Measurements from ENCODE around the gene ZBTB47.

The ZBTB47 gene

GRCh38 chr3:42686832-42687650 lies 33.5 kb downstream of the ZBTB47 start:
- no peak for DNase-seq

- no peak for DNase-seq
Observed at GRCh38 chr3:42688016-42688415, 34.5 kb downstream of the ZBTB47 start.

GRCh38 chr3:42688487-42689420 lies 35.3 kb downstream of the ZBTB47 start:
- DNase-seq = no peak

GRCh38 chr3:42689421-42690014 lies 36.0 kb downstream of the ZBTB47 start:
- no peak for DNase-seq

GRCh38 chr3:42690191-42690590 lies 36.7 kb downstream of the ZBTB47 start:
- no peak for DNase-seq

- DNase-seq = no peak
Observed at GRCh38 chr3:42690766-42691680, 37.5 kb downstream of the ZBTB47 start.

GRCh38 chr3:42691816-42692666 lies 38.5 kb downstream of the ZBTB47 start:
- no peak for DNase-seq

- DNase-seq = no peak
Observed at GRCh38 chr3:42692667-42693529, 39.4 kb downstream of the ZBTB47 start.

- DNase-seq = no peak
Observed at GRCh38 chr3:42693530-42693930, 40.0 kb downstream of the ZBTB47 start.

GRCh38 chr3:42694366-42694765 lies 40.9 kb downstream of the ZBTB47 start:
- no peak for DNase-seq

GRCh38 chr3:42696356-42697288 lies 43.1 kb downstream of the ZBTB47 start:
- no peak for DNase-seq

- no peak for DNase-seq
Observed at GRCh38 chr3:42697289-42698051, 44.0 kb downstream of the ZBTB47 start.

- DNase-seq = no peak
Observed at GRCh38 chr3:42698216-42698910, 44.9 kb downstream of the ZBTB47 start.

- no peak for DNase-seq
Observed at GRCh38 chr3:42698911-42699230, 45.4 kb downstream of the ZBTB47 start.

- no peak for DNase-seq
Observed at GRCh38 chr3:42699511-42699971, 46.0 kb downstream of the ZBTB47 start.

GRCh38 chr3:42700366-42701288 lies 47.1 kb downstream of the ZBTB47 start:
- DNase-seq = no peak

Data from NCI-H1092 (cell line).